Hematopoietic multipotent progenitor cell treated with erythropoietin and hydrocortisone succinate and interleukin-3 and kit ligand, for 6 days (in vitro differentiated cells): ENCODE results near the gene CD48.
A peak's percentile ranks its signal among the peaks of the same experiment; 100 is the strongest.
"Not testable (repeated sequence)": the region's sequence is repeated elsewhere in the genome, so short reads cannot be mapped to it uniquely, and the experiment has no call there.

Experiments
- DNase-seq: peaks from one replicate; pipeline ENCODE4 v3.0.0-alpha.2; 2015

The CD48 gene

DNA sequence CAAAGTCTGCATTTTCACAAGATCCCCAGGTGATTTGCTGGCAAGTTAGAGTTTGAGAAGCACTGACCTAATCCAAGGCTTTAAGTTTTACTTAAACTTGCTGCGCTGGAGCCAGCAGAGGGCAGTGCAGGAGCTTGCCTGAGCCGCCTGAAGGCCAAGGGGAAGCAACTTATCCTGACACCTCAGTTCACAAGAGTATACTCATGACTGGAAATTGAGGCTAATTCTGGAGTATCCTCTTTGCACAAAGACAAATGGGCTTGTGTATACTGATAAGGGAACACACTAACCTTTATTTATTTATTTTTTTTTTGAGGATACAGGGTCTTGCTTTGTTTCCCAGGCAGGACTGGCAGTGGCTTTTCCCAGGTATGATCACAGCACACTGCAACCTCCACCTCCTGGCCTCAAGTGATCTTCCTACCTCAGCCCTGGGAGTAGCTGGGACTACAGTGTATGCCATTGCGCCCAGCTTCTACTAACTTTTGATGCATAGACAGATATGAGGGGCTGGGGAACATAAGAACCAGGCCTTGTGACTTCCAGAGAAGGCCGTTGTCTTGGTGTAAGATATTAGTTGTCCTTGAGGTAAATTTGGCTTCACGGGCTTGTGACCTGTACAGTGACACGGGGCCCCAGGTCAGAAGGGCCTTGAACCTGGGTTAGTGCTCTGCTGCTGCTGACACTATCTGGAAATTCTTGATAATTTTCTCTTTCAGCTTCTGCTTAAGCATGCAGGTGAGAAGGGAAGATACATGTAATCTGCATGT is 35.8 kb downstream of the CD48 start:
- DNase-seq, result peak; percentile 84

DNA sequence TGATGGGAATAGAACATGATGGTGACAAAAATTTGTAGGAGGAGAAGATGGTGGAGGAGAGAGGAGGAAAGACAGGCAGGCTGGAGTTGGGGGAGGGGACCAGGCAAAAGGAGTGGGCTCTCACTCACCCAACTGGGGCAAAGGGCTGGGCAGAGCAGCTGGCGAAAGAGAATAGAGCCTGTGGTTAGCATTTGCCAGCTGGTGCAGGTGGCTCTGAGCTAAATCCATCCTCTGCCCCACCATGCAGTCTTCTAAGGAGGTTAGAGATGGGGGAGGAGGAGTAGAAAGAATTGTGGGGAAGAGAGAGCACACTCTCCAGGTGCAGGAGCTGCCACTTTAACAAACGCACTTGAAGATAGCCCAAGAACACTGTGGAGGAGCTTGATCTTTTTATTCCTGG is 37.2 kb downstream of the CD48 start:
- DNase-seq, result no peak

DNA sequence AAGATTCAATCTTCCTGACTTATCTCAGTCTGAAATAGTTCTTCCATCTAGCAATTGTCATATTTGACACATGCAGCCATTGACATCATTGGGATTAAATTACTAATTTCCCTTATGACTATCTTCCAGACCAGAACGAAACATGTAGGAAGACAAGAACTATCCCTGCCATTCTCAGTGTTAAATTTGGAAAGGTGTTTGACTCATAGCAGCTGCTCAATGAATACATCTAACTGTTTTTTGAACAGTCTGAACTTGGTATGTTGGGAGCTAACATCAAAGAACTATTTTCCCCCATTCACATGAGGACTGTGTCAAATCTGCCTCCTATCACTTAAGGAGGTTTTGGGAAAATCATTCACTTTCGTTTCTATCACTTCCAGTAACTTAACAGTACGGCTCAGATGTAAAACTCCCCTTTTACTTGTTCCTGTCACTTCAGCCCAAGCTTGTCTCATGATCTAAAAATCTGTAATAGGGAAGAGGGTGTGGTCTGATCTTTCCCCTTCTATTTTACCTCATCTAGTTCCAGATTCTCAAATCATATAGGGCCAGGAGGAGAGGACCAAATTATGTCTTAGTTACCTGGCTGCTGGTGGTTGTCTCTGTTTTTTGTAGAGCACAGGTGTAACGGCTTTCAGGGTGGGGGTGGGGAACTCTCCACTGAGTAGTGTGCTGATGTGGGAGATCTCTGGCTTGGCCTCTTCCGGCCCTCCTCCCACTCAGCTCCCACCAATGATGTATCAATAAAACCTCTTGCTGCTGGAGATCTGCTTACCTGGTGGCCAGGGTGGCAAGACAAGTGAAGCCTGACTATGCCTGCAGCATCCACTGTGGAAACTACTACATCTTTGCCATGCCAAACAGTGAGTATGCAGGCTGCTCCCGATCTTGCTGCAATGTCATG is 38.6 kb downstream of the CD48 start:
- DNase-seq, result no peak

DNA sequence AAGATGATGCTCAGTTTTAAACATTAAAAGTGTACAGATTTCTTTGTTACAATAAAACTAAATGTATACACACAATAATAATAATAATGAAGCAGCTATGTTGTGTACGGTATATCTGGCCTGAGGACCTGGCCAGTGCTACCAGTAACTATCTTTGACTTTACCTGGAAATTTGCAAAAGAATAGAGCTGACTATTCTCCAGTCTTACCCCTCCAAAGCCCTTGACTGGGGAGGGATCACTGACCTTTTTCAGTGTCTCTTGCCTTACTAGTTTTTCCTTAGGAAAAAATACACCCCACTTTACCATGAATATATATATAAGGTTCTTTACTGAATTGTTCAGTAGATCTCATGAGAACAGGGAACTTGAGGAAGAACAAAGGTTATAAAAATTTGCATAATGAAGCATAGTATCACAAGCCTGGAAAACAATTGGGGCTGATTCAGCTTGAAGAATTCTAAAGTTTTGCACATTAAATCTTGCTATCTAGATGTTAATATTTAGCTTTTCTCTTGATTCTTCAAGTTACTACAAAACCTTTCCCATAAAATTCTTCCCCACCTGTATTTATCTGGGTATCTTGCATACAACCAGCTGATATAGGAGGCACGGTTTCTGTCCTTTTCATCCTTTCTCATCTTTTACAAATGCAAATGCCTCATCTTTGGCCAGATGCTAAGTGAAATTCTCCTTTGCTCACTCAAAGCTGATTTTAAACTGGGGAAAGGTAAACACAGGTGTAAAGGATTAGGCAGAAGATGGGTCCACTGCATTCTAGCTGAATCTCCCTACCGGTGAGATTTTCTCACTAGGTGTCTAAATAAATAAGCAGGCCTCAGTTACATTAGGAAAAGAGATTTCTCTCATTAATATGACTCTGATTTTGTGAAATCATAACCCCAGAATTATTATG is 39.8 kb downstream of the CD48 start:
- DNase-seq, result no peak

DNA sequence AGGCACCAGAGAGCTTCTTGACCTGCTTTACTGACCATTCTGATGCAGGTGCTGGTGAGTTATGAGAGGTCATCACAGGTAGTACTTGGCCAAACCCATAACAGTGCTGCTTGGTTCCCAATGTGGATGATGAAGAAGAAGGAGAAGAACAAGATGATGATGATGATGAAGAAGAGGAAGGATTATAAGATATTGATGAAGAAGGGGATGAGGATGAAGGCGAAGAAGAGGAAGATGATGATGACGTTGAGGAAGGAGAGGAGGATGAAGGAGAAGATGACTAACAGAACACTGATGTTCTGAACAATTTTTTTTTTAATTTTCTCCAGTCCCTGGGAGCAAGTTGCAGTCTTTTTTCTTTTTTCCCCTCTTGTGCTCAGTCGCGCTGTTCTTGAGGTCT is 40.9 kb downstream of the CD48 start:
- DNase-seq, result no peak

DNA sequence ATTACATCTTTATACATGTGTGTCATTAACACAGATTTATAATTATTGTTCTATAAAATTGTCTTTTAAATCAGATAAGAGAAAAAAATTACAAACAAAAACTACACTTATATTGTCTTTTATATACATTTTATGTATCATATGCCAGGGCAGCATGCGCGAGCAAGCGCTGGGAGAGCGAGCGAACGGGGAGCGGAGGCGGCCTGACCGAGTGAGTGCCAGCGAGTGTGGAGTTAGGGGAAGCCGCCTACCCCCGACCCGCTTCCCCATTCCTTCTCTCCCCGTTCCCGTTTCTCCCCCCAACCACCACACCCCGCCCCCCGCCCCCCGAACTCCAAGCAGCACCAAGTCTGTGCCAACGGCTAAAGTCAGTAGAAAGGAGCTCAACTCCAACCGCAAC is 41.8 kb downstream of the CD48 start:
- DNase-seq, result no peak

DNA sequence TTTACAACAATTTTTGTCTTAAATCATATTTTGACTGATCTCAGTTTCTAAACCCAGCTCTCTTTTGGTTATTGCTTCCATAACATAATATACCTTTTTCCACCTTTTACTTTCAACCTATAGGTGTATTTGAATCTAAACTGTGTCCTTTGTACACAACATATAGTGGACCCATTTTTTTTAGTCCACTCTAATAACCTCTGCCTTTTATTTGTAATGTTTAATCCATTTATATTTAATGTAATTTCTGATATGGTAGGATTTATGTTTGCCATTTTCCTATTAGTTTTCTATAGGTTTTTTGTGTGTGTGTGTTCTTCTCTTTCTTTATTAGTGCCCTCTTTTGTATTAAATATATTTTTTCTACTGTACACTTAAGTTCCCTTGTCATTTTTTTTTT is 42.3 kb downstream of the CD48 start:
- no peak for DNase-seq

DNA sequence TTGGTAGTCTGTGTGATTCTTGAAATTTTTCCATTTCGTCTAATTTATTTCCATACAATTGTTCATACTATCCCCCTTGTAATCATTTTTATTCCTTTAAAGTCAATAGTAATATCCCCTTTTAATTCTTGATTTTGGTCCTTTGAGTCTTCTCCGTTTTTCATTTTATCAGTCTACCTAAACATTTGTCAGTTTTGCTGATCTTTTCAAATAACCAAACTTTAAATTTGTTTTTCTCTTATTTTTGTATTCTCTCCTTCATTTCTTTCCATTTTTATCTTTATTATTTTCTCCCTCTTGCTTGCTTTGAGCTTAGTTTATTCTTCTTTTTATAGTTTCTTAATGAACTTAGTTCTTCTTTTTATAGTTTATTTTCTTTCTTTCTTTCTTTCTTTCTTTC is 43.7 kb downstream of the CD48 start:
- no peak for DNase-seq

DNA sequence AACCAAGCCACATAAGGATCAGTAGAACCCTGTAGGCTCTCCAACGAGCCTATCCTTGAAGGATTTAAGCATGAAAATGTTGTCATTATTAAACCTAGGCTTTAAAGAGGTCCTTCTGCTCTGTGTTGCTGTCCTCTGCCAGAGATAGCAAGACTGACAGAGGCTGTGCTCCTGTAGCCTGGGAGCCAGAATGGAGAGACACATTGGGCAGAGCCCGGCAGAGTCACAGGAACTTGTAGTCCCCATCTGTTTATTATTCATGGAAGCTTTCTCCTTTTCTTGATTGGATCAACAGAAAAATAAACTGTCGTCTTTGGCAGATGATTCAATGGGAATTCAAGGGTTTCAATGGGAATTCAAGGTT is 45.6 kb downstream of the CD48 start:
- DNase-seq, result no peak

DNA sequence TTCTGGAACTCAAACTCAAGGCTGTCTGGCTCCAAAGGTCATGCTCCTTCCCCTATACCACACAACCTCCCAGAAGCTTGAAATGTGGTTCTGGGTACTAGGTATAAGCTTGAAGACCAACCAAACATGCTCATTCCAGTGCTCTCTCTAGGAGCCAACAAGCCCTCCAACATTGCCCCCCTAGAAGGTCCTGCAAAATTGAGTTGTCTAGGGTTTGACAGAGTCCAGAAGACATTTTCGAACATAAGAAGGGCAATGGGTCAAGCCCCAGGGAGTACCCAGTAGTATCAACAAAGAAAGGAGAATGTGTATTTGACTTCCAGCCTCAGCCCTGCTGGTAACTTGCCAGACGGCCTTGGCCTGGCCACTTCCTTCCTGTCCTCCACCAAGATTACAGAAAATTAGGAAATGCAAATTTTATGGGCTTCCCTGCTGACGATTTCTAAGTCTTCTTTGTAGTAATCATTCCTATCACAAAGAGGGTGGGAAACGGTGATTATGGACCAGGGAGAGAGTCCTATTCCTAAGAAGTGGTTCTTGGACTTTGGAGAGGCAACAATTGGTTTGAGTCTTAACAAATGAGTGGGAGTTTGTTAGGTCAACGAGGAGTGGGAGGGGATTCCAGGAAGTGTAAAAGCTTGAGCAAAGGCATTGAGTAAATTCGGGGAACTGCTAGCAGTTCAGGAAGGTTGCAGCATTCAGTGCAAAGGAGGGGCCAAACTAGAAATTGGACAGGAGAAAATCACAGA is 46.1 kb downstream of the CD48 start:
- DNase-seq, result peak; percentile 74

DNA sequence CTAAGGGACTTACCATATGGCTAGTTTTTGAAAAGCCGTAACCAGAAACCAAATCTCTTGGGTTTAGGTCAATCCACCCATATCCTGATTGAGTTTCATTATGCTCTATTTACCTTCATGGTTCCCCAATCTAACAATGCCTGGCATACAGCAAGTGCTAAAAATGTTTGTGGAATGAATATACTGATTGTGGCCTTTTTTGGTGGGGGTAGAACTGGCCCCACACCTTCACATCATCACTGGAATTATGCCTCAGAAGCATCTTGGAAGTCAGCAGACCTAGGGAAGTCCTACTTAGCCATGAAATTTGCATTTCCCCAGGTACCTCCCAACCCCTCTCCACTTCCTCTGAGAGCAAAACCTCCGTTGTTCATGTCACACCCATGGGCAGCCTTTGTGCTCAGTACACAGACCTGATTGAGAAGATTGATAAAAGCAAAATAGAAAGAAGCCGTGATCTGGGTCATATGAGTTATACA is 47.0 kb downstream of the CD48 start:
- peak; percentile 50 for DNase-seq

DNA sequence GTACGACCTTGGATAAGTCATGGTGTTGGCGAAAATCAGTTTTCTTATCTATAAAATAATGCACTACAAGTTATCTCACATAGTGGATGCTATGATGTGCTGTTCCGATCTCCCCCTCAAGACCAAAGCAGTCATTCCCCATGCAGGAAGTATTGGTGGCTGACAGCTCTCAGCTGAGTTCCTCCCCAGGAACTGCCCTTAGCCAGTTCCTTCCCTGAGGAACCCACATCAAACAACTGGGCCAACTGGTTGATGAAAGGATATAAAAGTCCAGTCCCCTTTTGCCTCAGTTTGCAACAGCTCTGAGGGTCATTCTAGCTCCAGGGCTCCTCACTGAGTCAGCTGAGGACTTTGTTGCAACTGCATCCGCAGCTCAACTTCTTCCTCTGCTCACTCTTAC is 48.7 kb downstream of the CD48 start:
- no peak for DNase-seq

DNA sequence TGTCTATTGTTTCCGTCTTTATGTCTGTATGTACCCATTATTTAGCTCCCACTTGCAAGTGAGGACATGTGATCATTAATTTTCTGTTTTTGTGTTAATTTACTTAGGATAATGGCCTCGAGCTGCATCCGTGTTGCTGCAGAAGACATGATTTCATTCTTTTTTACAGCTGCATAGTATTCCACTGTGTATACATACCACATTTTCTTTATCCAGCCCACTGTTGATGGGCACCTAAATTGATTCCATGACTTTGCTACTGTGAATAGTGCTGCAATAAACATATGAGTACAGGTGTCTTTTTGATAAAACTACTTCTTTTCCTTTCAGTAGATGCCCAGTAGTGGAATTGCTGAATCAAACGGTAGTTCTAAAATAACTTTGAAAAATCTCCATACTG is 52.1 kb downstream of the CD48 start:
- no peak for DNase-seq

DNA sequence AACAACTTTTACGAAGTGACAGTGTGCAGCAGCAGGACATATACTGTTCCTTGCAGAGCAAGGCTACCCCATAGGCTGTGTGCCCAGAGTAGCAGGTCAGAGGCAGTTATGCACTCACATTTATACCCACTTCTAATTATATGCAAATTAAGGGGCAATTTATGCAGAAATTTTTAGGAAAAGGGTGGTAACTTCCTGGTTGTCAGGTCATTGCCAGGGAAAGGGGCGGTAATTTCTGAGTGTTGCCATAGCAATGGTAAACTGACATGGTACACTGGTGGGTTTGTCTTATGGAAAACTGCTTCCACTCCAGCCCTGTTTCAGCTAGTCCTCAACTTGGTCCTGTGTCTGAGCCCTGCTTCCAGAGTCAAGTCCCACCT is 52.8 kb downstream of the CD48 start:
- DNase-seq, result no peak

DNA sequence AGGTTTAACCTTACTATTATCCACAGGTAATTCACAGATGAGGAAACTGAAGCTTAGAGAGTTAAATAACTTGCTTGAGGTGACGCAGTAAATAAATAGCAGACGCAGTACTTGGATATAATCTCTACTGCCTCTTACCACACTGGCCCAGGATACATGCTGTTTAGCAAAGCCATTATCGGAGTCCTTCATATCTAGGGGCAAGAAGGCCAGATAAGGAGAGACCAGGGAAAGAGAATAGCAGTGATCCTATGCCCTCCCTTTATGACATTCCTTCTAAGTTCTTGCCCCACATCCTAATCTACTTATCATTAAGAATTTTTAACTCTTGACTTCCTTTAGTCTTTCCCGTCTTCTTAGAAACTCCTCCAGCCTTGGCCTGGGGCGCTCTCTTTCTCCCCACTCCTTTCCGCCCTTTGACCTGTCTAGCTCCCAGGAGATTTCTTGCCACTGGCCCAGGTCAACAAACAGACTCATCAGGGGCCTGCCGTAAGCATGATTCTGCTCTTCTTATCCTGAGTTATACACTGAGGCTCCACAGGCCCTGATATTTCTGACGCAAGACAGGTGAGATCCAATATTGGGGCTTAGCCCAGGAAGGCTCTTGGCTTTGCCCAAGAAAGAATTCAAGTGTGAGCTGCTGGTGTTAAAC is 53.3 kb downstream of the CD48 start:
- no peak for DNase-seq

DNA sequence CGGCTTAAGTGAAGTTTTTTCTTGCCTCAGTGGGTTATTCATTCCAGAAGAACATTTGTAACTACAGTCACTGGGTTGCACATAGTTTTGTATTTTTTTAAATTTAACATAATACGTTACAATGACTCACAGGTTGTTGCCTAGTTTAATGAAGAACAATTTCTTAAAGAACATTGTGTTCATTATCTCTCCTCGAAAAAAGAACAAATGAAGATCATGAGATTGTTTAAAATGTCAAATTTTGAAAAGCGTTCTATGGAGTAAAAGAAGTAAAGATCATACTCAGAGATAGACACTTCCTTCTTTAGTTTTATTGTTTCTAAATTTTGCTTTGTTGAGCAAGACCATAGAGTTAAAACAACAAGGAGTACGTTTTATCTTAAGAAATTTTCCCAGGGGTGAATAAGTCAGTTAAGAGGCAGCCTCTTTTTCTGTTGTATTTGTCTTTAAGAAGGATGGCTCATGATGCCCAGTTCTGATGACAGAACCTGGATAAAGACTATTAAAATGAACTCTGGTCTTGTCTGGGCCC is 54.3 kb downstream of the CD48 start:
- peak; percentile 45 for DNase-seq

DNA sequence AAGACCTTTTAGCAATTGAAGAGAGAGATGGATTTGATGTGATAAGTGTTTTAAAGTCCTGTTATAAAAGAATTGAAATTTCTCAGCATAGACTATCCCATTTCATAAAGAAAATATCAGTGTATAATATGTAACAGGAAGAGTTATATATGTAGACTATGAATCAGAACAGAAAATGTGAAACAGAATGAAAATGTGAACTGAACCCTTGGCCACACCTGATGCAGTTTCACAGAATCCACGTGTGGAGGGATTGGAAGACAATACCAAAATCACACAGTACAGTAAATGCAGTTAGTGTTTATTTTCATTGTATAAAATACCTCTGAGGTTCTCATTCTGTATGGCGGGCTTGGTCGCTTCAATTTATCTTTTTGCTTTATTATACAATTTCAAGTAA is 54.9 kb downstream of the CD48 start:
- DNase-seq, result no peak

DNA sequence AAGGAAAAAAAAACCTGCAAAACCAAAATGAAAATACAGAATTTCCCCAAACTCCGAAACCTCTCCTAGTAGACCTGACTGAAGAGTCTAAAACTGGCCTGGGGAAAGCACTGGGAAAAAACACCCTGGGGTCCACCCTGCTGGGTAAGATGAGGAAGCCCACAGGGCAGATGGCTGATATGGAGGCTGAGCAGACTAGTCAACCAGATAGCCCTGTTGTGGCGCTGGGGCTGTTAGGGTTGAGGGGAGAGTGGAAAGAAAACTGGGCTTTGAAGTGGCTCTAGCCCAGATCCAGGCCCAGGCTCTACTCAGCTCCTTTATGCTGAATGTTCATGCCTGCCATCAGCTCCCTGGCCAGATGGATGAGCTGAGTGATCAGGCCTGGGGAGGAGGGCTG is 58.0 kb downstream of the CD48 start:
- no peak for DNase-seq

DNA sequence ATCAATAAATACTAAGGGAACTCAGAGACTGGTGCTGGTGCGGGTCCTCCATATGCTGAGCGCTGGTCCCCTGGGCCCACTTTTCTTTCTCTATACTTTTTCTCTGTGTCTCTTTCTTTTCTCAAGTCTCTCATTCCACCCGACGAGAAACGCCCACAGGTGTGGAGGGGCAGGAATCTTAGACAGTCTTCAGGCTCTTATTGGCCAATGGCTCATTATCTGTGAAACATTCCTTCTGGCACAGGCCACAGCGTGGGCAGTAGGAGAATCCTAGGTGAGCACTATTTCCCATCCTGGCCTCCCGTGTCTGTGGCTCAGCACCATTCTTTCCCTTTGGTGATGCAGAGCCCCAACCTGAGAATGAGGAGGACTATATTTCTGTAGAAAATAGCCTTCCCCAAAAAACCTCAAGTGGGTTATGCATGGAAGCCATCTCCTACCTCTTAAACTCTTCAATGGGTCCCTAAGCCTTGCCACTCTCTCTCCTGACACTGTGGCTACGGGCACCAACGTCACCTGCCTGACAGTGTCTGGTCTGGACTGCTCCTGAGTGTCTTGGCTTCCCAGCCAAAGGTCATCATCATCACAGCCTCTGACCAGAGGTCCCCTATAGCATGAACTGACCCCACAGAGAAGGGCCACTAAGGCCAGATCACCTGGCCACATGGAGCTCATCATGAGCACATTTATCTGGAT is 58.5 kb downstream of the CD48 start:
- DNase-seq, result no peak

DNA sequence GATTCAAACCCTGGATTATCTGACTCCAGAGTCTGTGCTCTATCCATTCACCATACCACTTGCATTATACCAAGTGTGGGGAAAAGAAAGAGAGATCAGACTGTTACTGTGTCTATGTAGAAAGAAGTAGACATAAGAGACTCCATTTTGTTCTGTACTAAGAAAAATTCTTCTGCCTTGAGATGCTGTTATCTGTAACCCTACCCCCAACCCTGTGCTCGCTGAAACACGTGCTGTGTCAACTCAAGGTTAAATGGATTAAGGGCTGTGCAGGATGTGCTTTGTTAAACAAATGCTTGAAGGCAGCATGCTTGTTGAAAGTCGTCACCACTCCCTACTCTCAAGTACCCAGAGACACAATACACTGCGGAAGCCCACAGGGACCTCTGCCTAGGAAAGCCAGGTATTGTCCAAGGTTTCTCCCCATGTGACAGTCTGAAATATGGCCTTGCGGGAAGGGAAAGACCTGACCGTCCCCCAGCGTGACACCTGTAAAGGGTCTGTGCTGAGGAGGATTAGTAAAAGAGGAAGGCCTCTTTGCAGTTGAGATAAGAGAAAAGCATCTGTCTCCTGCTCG is 59.5 kb downstream of the CD48 start:
- DNase-seq, result not testable (repeated sequence)
